Mammary epithelial cell (primary cell): ENCODE results near the gene NCOA1.

Source experiments
- EZH2 ChIP-seq: IDR thresholded peaks from 2 replicates; pipeline ENCODE4 v1.6.1; 2012; ENCODE audit warnings: low read length, inconsistent platforms, borderline replicate concordance
- TF ChIP-seq, protein P1 (sequence below), 2 donors: IDR thresholded peaks in 1 of 2; conservative IDR thresholded peaks in 1 of 2; 2 replicates each; pipeline ENCODE4 v1.5.1; 2011 to 2012; ENCODE audit warnings: inconsistent platforms in 2 of 2, low read length in 2 of 2, mild to moderate bottlenecking in 2 of 2, control low read depth in 1 of 2, low read depth in 1 of 2; ENCODE audit not compliant: insufficient read depth in 1 of 2; ENCODE audit errors: extremely low read depth in 1 of 2

DNA sequence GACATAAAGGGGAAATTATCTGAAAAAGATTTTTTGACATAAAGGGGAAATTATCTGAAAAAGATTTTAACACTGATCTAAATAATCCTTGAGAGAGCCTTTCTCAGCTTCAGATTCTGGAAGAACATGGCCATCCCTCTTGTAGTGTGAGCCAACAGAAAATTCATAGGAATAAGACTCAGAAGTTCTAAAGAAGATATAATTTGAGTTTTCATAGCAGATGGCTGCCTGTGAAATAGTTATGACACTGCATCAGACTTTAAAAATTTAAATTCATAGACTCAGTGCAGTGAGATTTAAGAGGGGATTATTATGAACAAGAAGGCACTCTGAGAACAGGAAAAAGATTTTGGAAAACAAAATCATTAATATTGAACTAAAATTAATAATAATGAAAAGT lies 50.6 kb downstream of the NCOA1 start:
- TF ChIP-seq, protein P1, sequence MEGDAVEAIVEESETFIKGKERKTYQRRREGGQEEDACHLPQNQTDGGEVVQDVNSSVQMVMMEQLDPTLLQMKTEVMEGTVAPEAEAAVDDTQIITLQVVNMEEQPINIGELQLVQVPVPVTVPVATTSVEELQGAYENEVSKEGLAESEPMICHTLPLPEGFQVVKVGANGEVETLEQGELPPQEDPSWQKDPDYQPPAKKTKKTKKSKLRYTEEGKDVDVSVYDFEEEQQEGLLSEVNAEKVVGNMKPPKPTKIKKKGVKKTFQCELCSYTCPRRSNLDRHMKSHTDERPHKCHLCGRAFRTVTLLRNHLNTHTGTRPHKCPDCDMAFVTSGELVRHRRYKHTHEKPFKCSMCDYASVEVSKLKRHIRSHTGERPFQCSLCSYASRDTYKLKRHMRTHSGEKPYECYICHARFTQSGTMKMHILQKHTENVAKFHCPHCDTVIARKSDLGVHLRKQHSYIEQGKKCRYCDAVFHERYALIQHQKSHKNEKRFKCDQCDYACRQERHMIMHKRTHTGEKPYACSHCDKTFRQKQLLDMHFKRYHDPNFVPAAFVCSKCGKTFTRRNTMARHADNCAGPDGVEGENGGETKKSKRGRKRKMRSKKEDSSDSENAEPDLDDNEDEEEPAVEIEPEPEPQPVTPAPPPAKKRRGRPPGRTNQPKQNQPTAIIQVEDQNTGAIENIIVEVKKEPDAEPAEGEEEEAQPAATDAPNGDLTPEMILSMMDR (conservative IDR thresholded peaks at IDR 0.05 in 1 of 2, IDR thresholded peaks at IDR 0.05 in 1 of 2; ENCODE audit: extremely low read depth in 1 of 2, insufficient read depth in 1 of 2, low read depth in 1 of 2, low read length in 2 of 2): no peak
- TF ChIP-seq EZH2: no peak
